HG02981 (cell line): ENCODE data around the gene ADCY3.

Experiments used
- ATAC-seq: cut with Tn5 transposase; IDR thresholded peaks from one replicate; pipeline ENCODE4 v1.9.1; 2021; ENCODE audit warnings: mild to moderate bottlenecking, moderate library complexity; ENCODE audit not compliant: unreplicated experiment

ADCY3 gene

GRCh38 chr2:24771764-24772586 is 148.1 kb downstream of the ADCY3 start:
- ATAC-seq, result no peak

GRCh38 chr2:24771061-24771460 is 149.0 kb downstream of the ADCY3 start:
- no peak for ATAC-seq
